HG03457 (cell line): ENCODE results near the gene TGFB1I1.
"Not testable (repeated sequence)": the region's sequence is repeated elsewhere in the genome, so short reads cannot be mapped to it uniquely, and the experiment has no call there.

ENCODE experiments used
- ATAC-seq: cut with Tn5 transposase; IDR thresholded peaks from one replicate; pipeline ENCODE4 v1.9.1; 2021; ENCODE audit warnings: moderate number of reproducible peaks; ENCODE audit not compliant: unreplicated experiment

Gene TGFB1I1

GRCh38 chr16:31487071-31487719, 15.2 kb downstream of the TGFB1I1 start:
- ATAC-seq, result no peak

- peak; percentile 73 for ATAC-seq
These were observed 15.9 kb downstream of the TGFB1I1 start for GRCh38 chr16:31487720-31488467.

- ATAC-seq, result no peak
These were observed 16.7 kb downstream of the TGFB1I1 start for GRCh38 chr16:31488468-31489297.

- ATAC-seq, result no peak
These were observed 17.3 kb downstream of the TGFB1I1 start for GRCh38 chr16:31489298-31489564.

- no peak for ATAC-seq
These were observed 17.9 kb downstream of the TGFB1I1 start for GRCh38 chr16:31489616-31490584.

GRCh38 chr16:31491778-31492418, 19.9 kb downstream of the TGFB1I1 start:
- ATAC-seq, result no peak

GRCh38 chr16:31493506-31494125, 21.7 kb downstream of the TGFB1I1 start:
- ATAC-seq, result no peak

- no peak for ATAC-seq
These were observed 24.7 kb downstream of the TGFB1I1 start for GRCh38 chr16:31496670-31497069.

GRCh38 chr16:31498493-31498892, 26.5 kb downstream of the TGFB1I1 start:
- ATAC-seq, result no peak

GRCh38 chr16:31499928-31500327, 28.0 kb downstream of the TGFB1I1 start:
- no peak for ATAC-seq

GRCh38 chr16:31501226-31501965, 29.4 kb downstream of the TGFB1I1 start:
- no peak for ATAC-seq

GRCh38 chr16:31501966-31502348, 30.0 kb downstream of the TGFB1I1 start:
- no peak for ATAC-seq

GRCh38 chr16:31502981-31503380, 31.0 kb downstream of the TGFB1I1 start:
- ATAC-seq, result no peak

- ATAC-seq, result not testable (repeated sequence)
These were observed 31.6 kb downstream of the TGFB1I1 start for GRCh38 chr16:31503555-31503954.

GRCh38 chr16:31504159-31504558, 32.2 kb downstream of the TGFB1I1 start:
- ATAC-seq, result no peak

- no peak for ATAC-seq
These were observed 33.5 kb downstream of the TGFB1I1 start for GRCh38 chr16:31505483-31505882.

- no peak for ATAC-seq
These were observed 35.6 kb downstream of the TGFB1I1 start for GRCh38 chr16:31507617-31507928.

GRCh38 chr16:31507929-31508705, 36.2 kb downstream of the TGFB1I1 start, which contains the start of gene RUSF1:
Gene RUSF1 (minus strand): TSS chr16:31508391. CDS start chr16:31508373, 18 bp downstream.
- ATAC-seq, result peak; percentile 84
